GM12891 (cell line): Measurements from ENCODE around the gene HINFP.

Experiments
- DNase-seq: peaks from one replicate; pipeline ENCODE4 v3.0.0; 2011; ENCODE audit warnings: low spot score; ENCODE audit not compliant: insufficient read length
- FAIRE-seq: peaks from 2 replicates; lab custom pipeline; 2011; peaks lifted over from hg19 to GRCh38; lab: Jason Lieb, UNC
- PAX5 ChIP-seq: IDR thresholded peaks from 2 replicates; pipeline ENCODE4 v1.6.1; 2011; ENCODE audit warnings: low read length, moderate library complexity, mild to moderate bottlenecking; ENCODE audit not compliant: insufficient read depth, severe bottlenecking
- POLR2A ChIP-seq: IDR thresholded peaks from 2 replicates; pipeline ENCODE4 v1.6.1; 2011; ENCODE audit warnings: low read depth, low read length, control low read depth
- POLR2AphosphoS5 ChIP-seq: IDR thresholded peaks from 2 replicates; pipeline ENCODE4 v1.6.1; 2011; ENCODE audit warnings: low read depth, low read length, control low read depth
- POU2F2 ChIP-seq: IDR thresholded peaks from 2 replicates; pipeline ENCODE4 v1.6.1; 2011; ENCODE audit warnings: low read depth, mild to moderate bottlenecking, control low read depth, low read length, moderate library complexity
- SPI1 ChIP-seq: IDR thresholded peaks from 2 replicates; pipeline ENCODE4 v1.6.1; 2011; ENCODE audit warnings: low read depth, low read length, control low read depth
- TAF1 ChIP-seq: IDR thresholded peaks from 2 replicates; pipeline ENCODE4 v1.6.1; 2011; ENCODE audit warnings: low read depth, low read length, control low read depth

HINFP gene

GRCh38 chr11:119089319-119089718 is 32.1 kb upstream of the HINFP start:
- DNase-seq (no peak), FAIRE-seq (no peak)
- TF ChIP-seq POU2F2 (no peak), PAX5 (no peak), POLR2AphosphoS5 (no peak), SPI1 (no peak), TAF1 (no peak)

DNA sequence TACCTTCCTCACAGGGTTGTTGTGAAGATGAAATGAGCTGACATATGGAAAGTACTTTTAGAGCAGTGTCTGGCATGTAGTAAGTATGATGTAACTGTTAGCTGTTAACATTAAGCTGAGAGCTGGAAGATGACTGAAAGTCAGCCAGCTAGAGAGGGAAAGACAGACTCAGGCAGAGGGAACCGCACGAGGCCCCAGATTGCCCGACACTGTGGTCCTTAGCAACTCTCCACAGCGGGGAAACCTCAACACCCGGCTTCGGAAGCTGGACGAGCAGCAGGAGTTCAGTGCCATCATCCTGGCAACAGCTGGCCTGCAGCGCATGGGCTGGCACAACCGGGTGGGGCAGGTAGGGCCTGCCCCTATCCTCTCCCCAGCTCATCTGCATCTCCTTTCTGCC is 30.2 kb upstream of the HINFP start:
- TF ChIP-seq PAX5 (no peak), TAF1 (no peak), POLR2A (no peak), POU2F2 (no peak), POLR2AphosphoS5 (no peak), SPI1 (no peak)
- DNase-seq: no peak
- FAIRE-seq: no peak

DNA sequence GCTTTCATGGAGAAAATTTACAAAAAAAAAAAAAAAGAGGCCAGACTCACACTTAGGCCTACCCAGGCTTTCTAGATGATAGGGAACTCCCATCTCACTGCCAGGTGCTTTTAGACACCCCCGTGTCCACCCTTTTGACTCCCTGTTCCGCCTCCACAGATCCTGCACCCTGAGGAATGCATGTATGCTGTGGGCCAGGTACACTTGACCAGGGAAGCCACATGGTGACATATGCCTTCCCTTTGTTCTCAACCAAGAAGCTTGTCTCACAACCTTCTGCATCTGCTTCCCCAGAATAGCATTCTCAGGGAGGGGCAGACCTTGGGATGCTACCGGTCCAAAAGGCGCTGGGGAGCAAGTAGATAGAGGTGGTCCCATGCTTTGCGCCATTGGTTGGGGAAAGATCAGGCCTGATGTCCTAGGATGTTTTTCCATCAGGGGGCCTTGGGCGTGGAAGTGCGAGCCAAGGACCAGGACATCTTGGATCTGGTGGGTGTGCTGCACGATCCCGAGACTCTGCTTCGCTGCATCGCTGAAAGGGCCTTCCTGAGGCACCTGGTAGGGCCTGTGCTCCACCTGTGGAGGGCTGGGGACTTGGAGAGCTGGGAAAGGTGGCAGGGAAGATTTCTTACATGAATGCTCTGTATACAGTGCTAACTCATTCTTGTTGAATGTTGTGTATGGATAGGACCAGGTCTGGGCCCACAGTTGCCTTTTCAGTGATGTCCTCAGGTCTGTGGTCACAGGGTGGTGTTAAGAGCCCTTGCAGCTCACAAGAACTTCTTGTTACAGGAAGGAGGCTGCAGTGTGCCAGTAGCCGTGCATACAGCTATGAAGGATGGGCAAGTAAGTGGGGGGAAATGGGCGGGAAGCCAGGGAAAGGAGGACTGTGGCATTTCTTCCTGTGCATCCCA is 29.2 kb upstream of the HINFP start:
- FAIRE-seq (no peak), DNase-seq (no peak)
- TF ChIP-seq POLR2A: 0 out of 2 replicates have a peak, but pooled peaks have one; percentile 37
- no peak for TF ChIP-seq SPI1
- no peak for TF ChIP-seq TAF1

DNA sequence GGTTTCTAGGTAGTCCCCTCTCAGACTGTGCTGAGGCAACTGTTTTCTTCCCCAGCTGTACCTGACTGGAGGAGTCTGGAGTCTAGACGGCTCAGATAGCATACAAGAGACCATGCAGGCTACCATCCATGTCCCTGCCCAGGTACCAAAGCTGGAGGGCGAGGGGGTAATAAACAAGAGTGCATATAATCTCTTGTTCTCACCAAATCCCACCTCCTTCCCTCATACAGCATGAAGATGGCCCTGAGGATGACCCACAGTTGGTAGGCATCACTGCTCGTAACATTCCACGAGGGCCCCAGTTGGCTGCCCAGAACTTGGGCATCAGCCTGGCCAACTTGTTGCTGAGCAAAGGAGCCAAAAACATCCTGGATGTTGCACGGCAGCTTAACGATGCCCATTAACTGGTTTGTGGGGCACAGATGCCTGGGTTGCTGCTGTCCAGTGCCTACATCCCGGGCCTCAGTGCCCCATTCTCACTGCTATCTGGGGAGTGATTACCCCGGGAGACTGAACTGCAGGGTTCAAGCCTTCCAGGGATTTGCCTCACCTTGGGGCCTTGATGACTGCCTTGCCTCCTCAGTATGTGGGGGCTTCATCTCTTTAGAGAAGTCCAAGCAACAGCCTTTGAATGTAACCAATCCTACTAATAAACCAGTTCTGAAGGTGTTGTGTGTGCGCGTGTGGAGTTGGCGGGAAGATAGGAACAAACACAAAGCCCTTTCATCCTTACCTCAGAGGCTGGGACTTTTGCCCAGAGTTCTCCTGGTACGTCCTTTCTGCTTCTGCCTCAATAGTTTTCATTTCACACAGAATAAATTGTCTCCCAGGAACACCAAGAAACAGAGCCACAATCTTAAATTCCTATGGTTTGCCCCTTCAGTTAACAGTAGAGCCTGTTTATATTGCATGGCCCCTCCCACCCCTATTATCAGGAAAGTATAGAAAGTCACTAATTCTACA is 28.2 kb upstream of the HINFP start:
- FAIRE-seq: peak; percentile 56
- TF ChIP-seq POLR2AphosphoS5: peak; percentile 51; the same call in 1 of the 2 replicates
- TF ChIP-seq POLR2A: peak; percentile 19
- TF ChIP-seq SPI1: no peak
- DNase-seq: no peak

DNA sequence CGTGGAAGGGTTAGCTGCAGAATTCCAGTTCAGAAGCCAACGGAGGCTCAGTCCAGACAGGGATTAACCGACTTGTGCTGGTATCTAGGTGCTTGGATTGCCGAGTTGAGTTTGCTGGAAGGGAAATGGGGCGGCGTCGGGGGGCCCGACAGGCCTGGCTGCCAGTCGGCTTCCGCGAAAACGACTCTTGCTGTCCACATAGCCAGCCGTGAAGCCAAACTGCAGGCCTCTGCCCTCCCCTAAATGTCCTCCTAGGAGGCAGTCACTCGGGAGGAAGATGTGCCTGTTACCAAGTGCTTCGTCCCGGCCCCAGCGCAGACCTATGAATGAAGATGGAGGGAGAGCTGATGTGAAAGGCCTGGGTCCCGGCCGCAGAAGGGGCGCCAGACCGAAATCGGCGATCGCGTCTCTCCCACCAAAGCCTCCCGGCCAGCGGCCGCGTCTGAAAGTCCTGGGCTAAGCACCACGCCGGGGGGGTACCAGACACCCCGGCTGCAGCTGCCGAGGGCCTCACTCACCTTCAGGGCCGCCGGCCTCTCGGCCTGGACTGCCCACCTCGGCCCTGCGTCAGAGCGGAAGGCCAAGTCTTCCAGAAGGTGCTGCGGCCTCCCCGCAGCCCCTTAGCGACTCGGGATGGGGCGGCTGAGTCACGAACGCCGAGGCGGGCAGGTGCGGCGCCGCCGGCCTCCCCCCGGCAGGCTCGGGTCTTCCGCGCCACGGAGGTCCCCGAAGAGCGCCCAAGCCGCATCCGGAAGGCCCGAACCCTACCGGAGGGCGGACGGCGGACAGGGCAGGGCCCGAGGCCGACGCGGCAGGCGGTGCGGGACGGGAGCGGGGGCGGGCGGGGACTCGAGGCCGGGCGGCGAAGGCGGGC is 27.2 kb upstream of the HINFP start:
- DNase-seq (no peak), FAIRE-seq (peak; percentile 48)
- TF ChIP-seq POLR2A (no peak), SPI1 (no peak), PAX5 (no peak)

DNA sequence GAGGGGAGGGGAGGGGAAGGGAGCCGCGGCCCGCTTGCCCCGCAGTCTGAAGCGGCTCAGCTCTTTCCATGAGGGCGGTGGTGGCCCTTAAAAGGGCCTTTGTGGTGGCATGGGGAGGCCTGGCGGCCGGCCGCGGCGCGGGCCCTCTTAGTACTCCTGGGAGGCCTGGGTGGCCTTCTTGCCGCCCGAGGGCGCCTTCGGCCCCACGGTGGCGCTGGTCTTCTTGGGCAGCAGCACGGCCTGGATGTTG is 26.6 kb upstream of the HINFP start:
- FAIRE-seq (no peak), DNase-seq (peak; percentile 46)
- TF ChIP-seq SPI1 (no peak), POLR2AphosphoS5 (no peak)

- FAIRE-seq: peak; percentile 98
- DNase-seq: peak; percentile 92
- peak; percentile 40; the same call in 1 of the 2 replicates for TF ChIP-seq SPI1
- peak; percentile 17 for TF ChIP-seq PAX5
- peak; percentile 100 for TF ChIP-seq POLR2A
- TF ChIP-seq POU2F2: peak; percentile 96
- TF ChIP-seq POLR2AphosphoS5: peak; percentile 100
- TF ChIP-seq TAF1: peak; percentile 99
Observed at GRCh38 chr11:119095066-119095880, 26.1 kb upstream of the HINFP start.

- TF ChIP-seq SPI1 (no peak), POU2F2 (no peak)
- DNase-seq (no peak), FAIRE-seq (no peak)
Observed at GRCh38 chr11:119099711-119100110, 21.7 kb upstream of the HINFP start.
